Body of pancreas (tissue), 4 donors: ENCODE results near the gene ERC2. TPM values are rescaled to one million over a fixed set of nuclear protein-coding genes. Genes with fewer than 3 reads are reported as not detected.

Experiments
- ATAC-seq: fragments of 150-250 bp; one replicate; pipeline ENCODE4 v1.9.1; 2016
- DNase-seq, 4 donors: peaks; one replicate each; pipeline ENCODE4 v3.0.0-alpha.2; 2019
- H3K27ac ChIP-seq, 4 donors: fragments of 200-600 bp; sonication (generic); 1 replicate in 3 of 4; 2 replicates in 1 of 4; pipeline versions ENCODE4 v1.5.1 to v1.6.1; 2016 to 2019; ENCODE audit warnings: mild to moderate bottlenecking in 1 of 4, mixed read lengths in 1 of 4, moderate library complexity in 1 of 4
- H3K27me3 ChIP-seq, 2 donors: fragments of 200-600 bp; sonication (generic); one replicate each; pipeline ENCODE4 v1.6.0; 2016; ENCODE audit warnings: mild to moderate bottlenecking in 1 of 2
- H3K36me3 ChIP-seq, 2 donors: fragments of 200-600 bp; sonication (generic); replicated peaks in 1 of 2; 2 replicates each; pipeline ENCODE4 v1.5.1; 2016; ENCODE audit warnings: low read depth in 2 of 2; ENCODE audit not compliant: insufficient read depth in 1 of 2
- H3K4me1 ChIP-seq: fragments of 200-600 bp; sonication (generic); one replicate; pipeline ENCODE4 v1.6.0; 2016
- H3K4me3 ChIP-seq, 2 donors: fragments of 200-600 bp; sonication (generic); 1 replicate in 1 of 2; 2 replicates in 1 of 2; pipeline ENCODE4 v1.5.1; 2016 to 2019
- H3K9me3 ChIP-seq, 3 donors: fragments of 200-600 bp; sonication (generic); 1 replicate in 2 of 3; 2 replicates in 1 of 3; pipeline ENCODE4 v1.5.1; 2016
- POLR2A ChIP-seq, 3 donors: fragments of 450-650 bp; IDR thresholded peaks; one replicate each; pipeline ENCODE4 v1.6.1; 2016; ENCODE audit warnings: antibody characterized with exemption in 3 of 3, mild to moderate bottlenecking in 2 of 3
- WGBS, 2 donors: methylation state at CpG; one replicate each; pipeline ENCODE4 v1.1.5; 2017; 5-methylcytosine and 5-hydroxymethylcytosine counted together
- intact Hi-C: fragments of 100-400 bp; cut with DNase I; formaldehyde crosslinking; loops from one replicate; pipeline ENCODE4 v1.15.1; 2023
- total RNA-seq, 2 donors: library from RNA; depleted of rRNA; stranded (reverse); fragments of >200 nt; gene quantifications; one replicate each; pipeline ENCODE4 v1.1.0, GENCODE V29; 2016
- TF ChIP-seq, protein P1 (sequence below), 7 experiments: fragments of 450-650 bp in 4 of 7; fragments of 200-600 bp in 3 of 7; sonication (generic) in 3 of 7; IDR thresholded peaks; one replicate each; pipeline ENCODE4 v1.5.1; 2016 to 2019; ENCODE audit warnings: antibody characterized with exemption in 7 of 7

ERC2 gene
- total RNA-seq, 2 donors from 2014 or later: 4.0 to 4.7 TPM

DNA sequence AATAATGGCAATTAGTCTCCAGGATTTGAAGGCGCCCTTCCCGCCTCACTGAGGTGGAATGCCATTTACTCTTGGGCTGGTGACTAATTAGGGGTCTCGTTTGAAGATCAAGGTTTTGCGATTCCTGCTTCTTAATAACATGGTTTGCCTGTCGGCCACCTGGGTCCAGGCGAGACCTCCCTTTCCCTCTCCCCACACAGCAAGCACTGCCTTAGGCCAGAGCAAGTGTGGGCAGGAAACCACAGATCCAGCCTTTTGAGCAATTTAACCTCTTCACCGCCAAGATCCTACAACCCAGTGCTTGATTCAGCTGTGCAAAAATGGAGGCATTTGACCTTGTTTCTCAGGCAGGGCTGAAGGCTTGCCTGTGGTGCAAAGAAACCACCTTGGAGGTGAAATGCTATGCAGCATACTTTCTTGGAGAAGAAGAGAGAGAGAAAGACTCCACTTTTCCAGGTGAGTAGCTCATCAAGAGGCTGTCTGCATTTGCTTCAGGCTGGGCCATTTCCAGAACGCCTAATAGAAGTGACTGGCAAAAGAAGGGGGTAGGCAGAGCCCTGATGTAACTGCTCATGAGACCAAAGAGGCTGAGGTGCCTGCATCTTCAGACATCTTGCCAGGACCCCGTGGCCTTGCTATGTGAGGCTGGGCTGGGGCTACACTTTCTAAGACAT is 947.1 kb downstream of the ERC2 start:
- Histone ChIP-seq H3K9me3 (no peaks in the 10 kb centered on the region), H3K4me1 (peaks cover 22% of the 10 kb centered on the region), H3K27me3 (no peaks in the 10 kb centered on the region), H3K4me3 (no peak overlapping the region), H3K36me3 (no peaks in the 10 kb centered on the region), H3K27ac (no peak overlapping the region)
- intact Hi-C loops: no loop called here
- TF ChIP-seq, protein P1, sequence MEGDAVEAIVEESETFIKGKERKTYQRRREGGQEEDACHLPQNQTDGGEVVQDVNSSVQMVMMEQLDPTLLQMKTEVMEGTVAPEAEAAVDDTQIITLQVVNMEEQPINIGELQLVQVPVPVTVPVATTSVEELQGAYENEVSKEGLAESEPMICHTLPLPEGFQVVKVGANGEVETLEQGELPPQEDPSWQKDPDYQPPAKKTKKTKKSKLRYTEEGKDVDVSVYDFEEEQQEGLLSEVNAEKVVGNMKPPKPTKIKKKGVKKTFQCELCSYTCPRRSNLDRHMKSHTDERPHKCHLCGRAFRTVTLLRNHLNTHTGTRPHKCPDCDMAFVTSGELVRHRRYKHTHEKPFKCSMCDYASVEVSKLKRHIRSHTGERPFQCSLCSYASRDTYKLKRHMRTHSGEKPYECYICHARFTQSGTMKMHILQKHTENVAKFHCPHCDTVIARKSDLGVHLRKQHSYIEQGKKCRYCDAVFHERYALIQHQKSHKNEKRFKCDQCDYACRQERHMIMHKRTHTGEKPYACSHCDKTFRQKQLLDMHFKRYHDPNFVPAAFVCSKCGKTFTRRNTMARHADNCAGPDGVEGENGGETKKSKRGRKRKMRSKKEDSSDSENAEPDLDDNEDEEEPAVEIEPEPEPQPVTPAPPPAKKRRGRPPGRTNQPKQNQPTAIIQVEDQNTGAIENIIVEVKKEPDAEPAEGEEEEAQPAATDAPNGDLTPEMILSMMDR (IDR thresholded peaks at IDR 0.05): no peak
- no peak for TF ChIP-seq POLR2A (IDR thresholded peaks at IDR 0.05)
- ATAC-seq (no peak), DNase-seq (no peak)
- WGBS, 2 donors: 84 to 95% methylated on average over 9 of the region's 9 CpGs

DNA sequence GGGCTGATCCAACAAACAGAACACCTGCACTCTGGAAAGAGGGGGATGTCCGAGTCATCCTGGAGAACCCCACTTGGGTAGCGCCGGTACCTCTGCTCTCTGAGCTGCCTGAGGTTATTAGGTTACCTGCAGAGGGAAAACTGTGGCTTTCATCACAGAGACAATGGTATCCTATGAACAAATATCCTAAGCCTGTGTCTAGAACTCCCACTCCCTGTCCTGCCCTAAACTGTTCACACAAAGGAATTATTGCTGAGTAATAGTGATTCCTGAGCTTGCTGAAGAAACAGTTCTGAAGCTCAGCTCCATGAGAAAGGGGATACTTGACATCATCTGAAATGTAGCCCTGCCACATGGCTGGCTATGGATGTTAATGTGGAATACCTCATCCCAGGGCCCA is 949.2 kb downstream of the ERC2 start:
- Histone ChIP-seq H3K4me1 (peaks cover under 1% of the 10 kb centered on the region), H3K4me3 (no peak overlapping the region), H3K9me3 (no peaks in the 10 kb centered on the region), H3K27me3 (no peaks in the 10 kb centered on the region), H3K36me3 (no peaks in the 10 kb centered on the region), H3K27ac (no peak overlapping the region)
- WGBS, 2 donors: 65% methylated on average over 3 of the region's 3 CpGs
- no peak for DNase-seq
- ATAC-seq: no peak
- intact Hi-C loops: no loop called here
- no peak for TF ChIP-seq POLR2A (IDR thresholded peaks at IDR 0.05)
- TF ChIP-seq, protein P1 (IDR thresholded peaks at IDR 0.05): no peak

DNA sequence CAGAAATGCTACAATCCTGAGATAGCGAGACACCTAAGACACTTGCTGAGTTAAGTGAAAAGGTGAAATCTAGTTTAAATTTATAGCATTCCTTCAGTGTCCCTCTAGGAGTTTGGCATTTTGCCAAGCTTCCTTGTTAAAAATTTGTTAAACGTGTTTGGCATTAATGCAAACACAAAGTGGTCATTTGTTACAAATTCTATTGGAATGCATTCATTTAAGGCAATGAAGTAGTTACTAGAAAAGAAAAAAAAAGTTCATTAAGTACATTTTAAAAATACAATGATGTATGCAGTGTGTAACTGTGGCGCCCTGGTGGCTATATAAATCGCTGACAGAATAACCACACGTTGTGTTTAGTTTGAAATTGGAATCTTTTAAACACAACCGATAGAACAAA is 949.8 kb downstream of the ERC2 start:
- TF ChIP-seq POLR2A (IDR thresholded peaks at IDR 0.05): no peak
- TF ChIP-seq, protein P1 (IDR thresholded peaks at IDR 0.05): no peak
- no peak for DNase-seq
- intact Hi-C loops: no loop called here
- WGBS, 2 donors: 49 to 50% methylated on average over 6 of the region's 6 CpGs
- Histone ChIP-seq H3K4me3 (no peak overlapping the region), H3K4me1 (no peaks in the 10 kb centered on the region), H3K27me3 (no peaks in the 10 kb centered on the region), H3K9me3 (no peaks in the 10 kb centered on the region), H3K36me3 (no peaks in the 10 kb centered on the region), H3K27ac (no peak overlapping the region)
- no peak for ATAC-seq

DNA sequence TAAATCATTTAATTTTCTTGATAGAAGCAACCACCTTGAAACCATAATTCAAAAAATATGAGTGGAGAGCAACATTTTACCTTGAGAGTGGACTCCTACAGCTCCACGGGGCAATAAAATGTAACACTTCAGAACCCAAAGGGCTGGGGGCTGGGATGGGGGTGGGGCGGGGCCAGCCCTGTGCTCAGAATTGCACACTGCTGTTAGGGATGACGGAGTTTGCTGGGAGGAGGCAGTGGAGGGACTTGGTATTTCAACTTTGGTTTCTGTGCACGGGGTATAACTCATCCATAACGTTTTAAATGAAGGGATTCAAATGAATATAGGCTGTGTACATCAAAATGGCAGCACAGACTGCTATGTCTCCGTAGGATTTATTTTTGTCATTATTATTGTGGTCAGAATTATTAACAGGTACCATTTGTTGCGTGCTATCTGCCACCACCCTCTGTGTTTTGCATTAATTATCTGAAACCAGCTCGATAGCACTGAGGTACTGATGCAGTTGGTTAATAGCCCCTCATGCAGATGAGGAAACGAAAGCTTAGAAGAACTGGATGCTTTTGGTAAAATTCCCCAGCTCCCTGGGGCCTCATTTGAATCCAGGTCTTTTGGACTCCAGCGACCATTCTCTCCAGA is 951.8 kb downstream of the ERC2 start:
- WGBS, 2 donors: 84 to 86% methylated on average over 10 of the region's 10 CpGs
- no peak for ATAC-seq
- TF ChIP-seq POLR2A (IDR thresholded peaks at IDR 0.05): no peak
- TF ChIP-seq, protein P1 (IDR thresholded peaks at IDR 0.05): no peak
- H3K4me3 ChIP-seq: no peak overlapping the region
- DNase-seq: no peak
- H3K36me3 ChIP-seq: no peaks in the 10 kb centered on the region
- H3K27ac ChIP-seq: no peak overlapping the region
- no peaks in the 10 kb centered on the region for H3K27me3 ChIP-seq
- no peaks in the 10 kb centered on the region for H3K4me1 ChIP-seq
- intact Hi-C loops: no loop called here
- no peaks in the 10 kb centered on the region for H3K9me3 ChIP-seq
